ENCODE results near the gene PDGFD.

DNA sequence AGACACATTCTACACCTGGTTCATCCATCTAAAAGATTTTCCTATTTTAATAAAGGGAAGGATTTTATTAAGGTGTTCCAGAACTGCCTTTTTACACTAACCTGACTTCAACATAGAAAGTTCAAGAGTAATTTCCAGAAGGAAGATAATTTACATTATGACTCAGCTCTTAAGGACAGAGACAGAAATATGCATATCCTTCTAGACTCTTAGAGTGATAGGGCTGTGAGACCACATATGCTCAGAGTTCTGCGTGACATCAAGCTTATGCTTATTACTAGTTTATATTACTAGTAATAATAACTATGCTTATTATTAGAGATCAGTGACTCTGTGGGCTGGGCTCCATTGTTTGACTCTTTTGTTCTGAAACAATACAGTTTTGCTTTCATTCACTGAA is 4.6 kb downstream of the PDGFD start:
- TF ChIP-seq, protein P1, sequence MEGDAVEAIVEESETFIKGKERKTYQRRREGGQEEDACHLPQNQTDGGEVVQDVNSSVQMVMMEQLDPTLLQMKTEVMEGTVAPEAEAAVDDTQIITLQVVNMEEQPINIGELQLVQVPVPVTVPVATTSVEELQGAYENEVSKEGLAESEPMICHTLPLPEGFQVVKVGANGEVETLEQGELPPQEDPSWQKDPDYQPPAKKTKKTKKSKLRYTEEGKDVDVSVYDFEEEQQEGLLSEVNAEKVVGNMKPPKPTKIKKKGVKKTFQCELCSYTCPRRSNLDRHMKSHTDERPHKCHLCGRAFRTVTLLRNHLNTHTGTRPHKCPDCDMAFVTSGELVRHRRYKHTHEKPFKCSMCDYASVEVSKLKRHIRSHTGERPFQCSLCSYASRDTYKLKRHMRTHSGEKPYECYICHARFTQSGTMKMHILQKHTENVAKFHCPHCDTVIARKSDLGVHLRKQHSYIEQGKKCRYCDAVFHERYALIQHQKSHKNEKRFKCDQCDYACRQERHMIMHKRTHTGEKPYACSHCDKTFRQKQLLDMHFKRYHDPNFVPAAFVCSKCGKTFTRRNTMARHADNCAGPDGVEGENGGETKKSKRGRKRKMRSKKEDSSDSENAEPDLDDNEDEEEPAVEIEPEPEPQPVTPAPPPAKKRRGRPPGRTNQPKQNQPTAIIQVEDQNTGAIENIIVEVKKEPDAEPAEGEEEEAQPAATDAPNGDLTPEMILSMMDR (IDR thresholded peaks at IDR 0.05), result no peak
- TF ChIP-seq POLR2A (IDR thresholded peaks at IDR 0.05), result no peak
- no peak for TF ChIP-seq POLR2AphosphoS5 (IDR thresholded peaks at IDR 0.05; ENCODE audit: insufficient read depth in 1 of 2, low read depth in 1 of 2)
